ENCODE measurements around the gene WEE2. TPM values are rescaled to one million over a fixed set of nuclear protein-coding genes. Genes with fewer than 3 reads are reported as not detected.

WEE2 gene
- not detected for total RNA-seq
- long read RNA-seq, result 0 reads

- intact Hi-C loops (cut with DNase I), result no loop called here
- no peak for ATAC-seq (ENCODE audit: poor library complexity)
- DNase-seq, result no peak
Measured at GRCh38 chr7:141708351-141708750, at the start of gene WEE2. WEE2 (plus strand) TSS chr7:141708353; CDS start chr7:141708759, 406 bp downstream.

- DNase-seq (no peak), ATAC-seq (ENCODE audit: poor library complexity) (no peak)
- intact Hi-C loops (cut with DNase I), result no loop called here
Measured at GRCh38 chr7:141659501-141659900, 48.7 kb upstream of the WEE2 start.

- intact Hi-C loops (cut with DNase I), result no loop called here
- DNase-seq (no peak), ATAC-seq (ENCODE audit: poor library complexity) (peak; percentile 65)
Measured at GRCh38 chr7:141660259-141660658, 47.9 kb upstream of the WEE2 start.

- ATAC-seq (ENCODE audit: poor library complexity), result peak; percentile 43
- no peak for DNase-seq
- intact Hi-C loops (cut with DNase I), result no loop called here
Measured at GRCh38 chr7:141663081-141663849, 44.9 kb upstream of the WEE2 start.

GRCh38 chr7:141664450-141664849 is 43.7 kb upstream of the WEE2 start:
- ATAC-seq (ENCODE audit: poor library complexity) (no peak), DNase-seq (no peak)
- intact Hi-C loops (cut with DNase I), result no loop called here

- intact Hi-C loops (cut with DNase I), result no loop called here
- ATAC-seq (ENCODE audit: poor library complexity) (no peak), DNase-seq (no peak)
Measured at GRCh38 chr7:141665208-141666035, 42.7 kb upstream of the WEE2 start.

- intact Hi-C loops (cut with DNase I), result no loop called here
- no peak for ATAC-seq (ENCODE audit: poor library complexity)
- DNase-seq, result no peak
Measured at GRCh38 chr7:141666071-141666470, 42.1 kb upstream of the WEE2 start.

- DNase-seq, result no peak
- no peak for ATAC-seq (ENCODE audit: poor library complexity)
- intact Hi-C loops (cut with DNase I), result no loop called here
Measured at GRCh38 chr7:141668853-141669252, 39.3 kb upstream of the WEE2 start.

- intact Hi-C loops (cut with DNase I), result no loop called here
- DNase-seq (no peak), ATAC-seq (ENCODE audit: poor library complexity) (no peak)
Measured at GRCh38 chr7:141671705-141672496, 36.3 kb upstream of the WEE2 start.

GRCh38 chr7:141673346-141673745 is 34.8 kb upstream of the WEE2 start:
- no peak for ATAC-seq (ENCODE audit: poor library complexity)
- intact Hi-C loops (cut with DNase I), result no loop called here
- DNase-seq, result no peak

- intact Hi-C loops (cut with DNase I), result no loop called here
- no peak for ATAC-seq (ENCODE audit: poor library complexity)
Measured at GRCh38 chr7:141674171-141674671, 33.9 kb upstream of the WEE2 start.

GRCh38 chr7:141674702-141675101 is 33.5 kb upstream of the WEE2 start:
- intact Hi-C loops (cut with DNase I), result no loop called here
- no peak for ATAC-seq (ENCODE audit: poor library complexity)
- DNase-seq, result no peak

More at GRCh38 chr7:141674171-141674671, 33.9 kb upstream of the WEE2 start:
- no peak for DNase-seq

GRCh38 chr7:141675436-141676215 is 32.5 kb upstream of the WEE2 start:
- intact Hi-C loops (cut with DNase I), result no loop called here
- ATAC-seq (ENCODE audit: poor library complexity) (no peak), DNase-seq (no peak)

- no peak for ATAC-seq (ENCODE audit: poor library complexity)
- intact Hi-C loops (cut with DNase I), result no loop called here
- no peak for DNase-seq
Measured at GRCh38 chr7:141676618-141677017, 31.5 kb upstream of the WEE2 start.

- ATAC-seq (ENCODE audit: poor library complexity) (no peak), DNase-seq (no peak)
- intact Hi-C loops (cut with DNase I), result no loop called here
Measured at GRCh38 chr7:141679014-141679413, 29.1 kb upstream of the WEE2 start.

GRCh38 chr7:141685285-141686023 is 22.7 kb upstream of the WEE2 start:
- ATAC-seq (ENCODE audit: poor library complexity), result no peak
- DNase-seq, result no peak
- intact Hi-C loops (cut with DNase I), result no loop called here

GRCh38 chr7:141686074-141686473 is 22.1 kb upstream of the WEE2 start:
- no peak for ATAC-seq (ENCODE audit: poor library complexity)
- no peak for DNase-seq
- intact Hi-C loops (cut with DNase I), result no loop called here

GRCh38 chr7:141686670-141687069 is 21.5 kb upstream of the WEE2 start:
- intact Hi-C loops (cut with DNase I), result no loop called here
- ATAC-seq (ENCODE audit: poor library complexity), result peak; percentile 56
- no peak for DNase-seq

All from Right ventricle myocardium superior (tissue), 1 donor.